ENCODE measurements around the gene CA14. TPM values are rescaled to one million over a fixed set of nuclear protein-coding genes. Genes with fewer than 3 reads are reported as not detected.
A peak's percentile ranks its signal among the peaks of the same experiment; 100 is the strongest.

CA14 gene
- total and polyA plus RNA-seq, 9 of the 15 experiments (the other 6 are each of a cell fraction or from before 2014, with no cell fraction given) = 0.13 to 0.57 (median 0.26) TPM; not detected in 1

DNA sequence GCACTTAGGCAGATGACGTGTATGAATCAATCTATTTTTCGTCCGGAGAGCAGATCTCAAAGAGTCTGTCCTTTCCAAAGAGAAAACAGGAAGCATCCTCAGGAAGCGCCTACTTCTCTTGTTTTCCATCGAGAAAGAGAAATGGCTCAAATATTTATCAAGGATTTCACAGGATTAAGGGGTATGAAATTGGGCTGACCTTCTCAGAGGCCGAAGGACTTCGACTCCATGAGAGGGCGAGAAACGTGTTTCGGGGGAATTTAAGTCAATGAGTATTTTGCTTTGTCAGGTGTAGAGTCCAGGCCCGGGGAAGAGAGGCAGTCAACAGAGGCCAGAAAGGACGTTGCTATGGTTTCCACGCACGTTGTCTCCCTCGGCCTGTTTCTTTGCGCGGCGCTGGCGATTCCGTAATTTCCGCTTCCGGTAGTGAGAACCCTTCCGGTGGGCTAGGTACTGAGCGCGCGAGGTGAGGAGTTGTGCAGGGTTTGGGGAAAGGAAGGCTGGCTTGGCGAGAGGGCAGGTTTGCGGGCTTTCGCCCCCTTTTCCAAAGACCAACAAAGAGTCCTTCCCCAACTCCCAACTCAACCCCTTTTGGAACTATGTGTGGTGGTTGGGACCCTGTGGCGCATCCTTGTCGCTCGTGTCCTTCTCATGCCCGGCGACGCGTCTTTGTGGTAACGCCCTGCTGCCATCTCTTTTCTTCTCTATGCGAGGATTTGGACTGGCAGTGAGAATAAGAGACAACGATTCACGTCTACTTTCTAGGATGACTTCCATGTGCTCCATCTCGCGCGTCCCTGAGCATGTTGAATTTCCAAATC is 36.1 kb downstream of the CA14 start, which contains the start of gene MRPS21 (continued):
- TF ChIP-seq HEY1 (CRISPR knock-in tag; IDR thresholded peaks at IDR 0.05; ENCODE audit: borderline replicate concordance) = no peak
- TF ChIP-seq FOXP1 (CRISPR knock-in tag; IDR thresholded peaks at IDR 0.05) = no peak
- TF ChIP-seq, protein P1, sequence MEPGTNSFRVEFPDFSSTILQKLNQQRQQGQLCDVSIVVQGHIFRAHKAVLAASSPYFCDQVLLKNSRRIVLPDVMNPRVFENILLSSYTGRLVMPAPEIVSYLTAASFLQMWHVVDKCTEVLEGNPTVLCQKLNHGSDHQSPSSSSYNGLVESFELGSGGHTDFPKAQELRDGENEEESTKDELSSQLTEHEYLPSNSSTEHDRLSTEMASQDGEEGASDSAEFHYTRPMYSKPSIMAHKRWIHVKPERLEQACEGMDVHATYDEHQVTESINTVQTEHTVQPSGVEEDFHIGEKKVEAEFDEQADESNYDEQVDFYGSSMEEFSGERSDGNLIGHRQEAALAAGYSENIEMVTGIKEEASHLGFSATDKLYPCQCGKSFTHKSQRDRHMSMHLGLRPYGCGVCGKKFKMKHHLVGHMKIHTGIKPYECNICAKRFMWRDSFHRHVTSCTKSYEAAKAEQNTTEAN (CRISPR knock-in tag; IDR thresholded peaks at IDR 0.05) = no peak
- TF ChIP-seq, protein P2, sequence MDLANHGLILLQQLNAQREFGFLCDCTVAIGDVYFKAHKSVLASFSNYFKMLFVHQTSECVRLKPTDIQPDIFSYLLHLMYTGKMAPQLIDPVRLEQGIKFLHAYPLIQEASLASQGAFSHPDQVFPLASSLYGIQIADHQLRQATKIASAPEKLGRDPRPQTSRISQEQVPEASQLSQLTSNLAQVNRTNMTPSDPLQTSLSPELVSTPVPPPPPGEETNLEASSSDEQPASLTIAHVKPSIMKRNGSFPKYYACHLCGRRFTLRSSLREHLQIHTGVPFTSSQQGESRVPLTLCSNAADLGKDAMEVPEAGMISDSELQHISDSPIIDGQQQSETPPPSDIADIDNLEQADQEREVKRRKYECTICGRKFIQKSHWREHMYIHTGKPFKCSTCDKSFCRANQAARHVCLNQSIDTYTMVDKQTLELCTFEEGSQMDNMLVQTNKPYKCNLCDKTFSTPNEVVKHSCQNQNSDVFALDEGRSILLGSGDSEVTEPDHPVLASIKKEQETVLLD (IDR thresholded peaks at IDR 0.05) = 0 out of 2 replicates have a peak, but pooled peaks have one; percentile 34
- TF ChIP-seq ZKSCAN3 (CRISPR knock-in tag; IDR thresholded peaks at IDR 0.05) = no peak
- TF ChIP-seq ATF3 (IDR thresholded peaks at IDR 0.05) = no peak
- TF ChIP-seq ATF3 (CRISPR knock-in tag; conservative IDR thresholded peaks at IDR 0.05) = peak; percentile 73; the same call in 1 of the 2 replicates
- TF ChIP-seq SOX6 (IDR thresholded peaks at IDR 0.05) = no peak
- no peak for TF ChIP-seq SMARCA5 (IDR thresholded peaks at IDR 0.05)
- TF ChIP-seq, protein P3, sequence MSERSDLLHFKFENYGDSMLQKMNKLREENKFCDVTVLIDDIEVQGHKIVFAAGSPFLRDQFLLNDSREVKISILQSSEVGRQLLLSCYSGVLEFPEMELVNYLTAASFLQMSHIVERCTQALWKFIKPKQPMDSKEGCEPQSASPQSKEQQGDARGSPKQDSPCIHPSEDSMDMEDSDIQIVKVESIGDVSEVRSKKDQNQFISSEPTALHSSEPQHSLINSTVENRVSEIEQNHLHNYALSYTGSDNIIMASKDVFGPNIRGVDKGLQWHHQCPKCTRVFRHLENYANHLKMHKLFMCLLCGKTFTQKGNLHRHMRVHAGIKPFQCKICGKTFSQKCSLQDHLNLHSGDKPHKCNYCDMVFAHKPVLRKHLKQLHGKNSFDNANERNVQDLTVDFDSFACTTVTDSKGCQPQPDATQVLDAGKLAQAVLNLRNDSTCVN (CRISPR knock-in tag; IDR thresholded peaks at IDR 0.05) = no peak
- no peak for TF ChIP-seq ZNF232 (CRISPR knock-in tag; IDR thresholded peaks at IDR 0.05)
- TF ChIP-seq SP2 (IDR thresholded peaks at IDR 0.05; ENCODE audit: extremely low read depth, low read depth, low read length, poor library complexity, severe bottlenecking) = no peak
- no peak for TF ChIP-seq CCNT2 (IDR thresholded peaks at IDR 0.05; ENCODE audit: borderline replicate concordance, extremely low read depth, insufficient read length, low read depth, low read length)
- peak; percentile 24 for TF ChIP-seq NEUROD1 (IDR thresholded peaks at IDR 0.05; ENCODE audit: borderline replicate concordance, low read depth, low read length, partially characterized antibody)
- no peak for TF ChIP-seq RBM25 (IDR thresholded peaks at IDR 0.05; ENCODE audit: low read depth, low read length, severe bottlenecking)
- no peak for TF ChIP-seq CBFB (CRISPR knock-in tag; IDR thresholded peaks at IDR 0.05)
- TF ChIP-seq CBX5 (IDR thresholded peaks at IDR 0.05; ENCODE audit: borderline replicate concordance, low read depth) = no peak
- TF ChIP-seq ZNF311 (CRISPR knock-in tag; IDR thresholded peaks at IDR 0.05) = no peak
- no peak for TF ChIP-seq SRSF1 (IDR thresholded peaks at IDR 0.05; ENCODE audit: low read depth, low read length)
- TF ChIP-seq CREBBP (IDR thresholded peaks at IDR 0.05; ENCODE audit: low read depth, low read length) = no peak
- no peak for TF ChIP-seq YBX1 (IDR thresholded peaks at IDR 0.05)
- TF ChIP-seq POLR2G (IDR thresholded peaks at IDR 0.05; ENCODE audit: low read depth, low read length) = peak; percentile 86
- TF ChIP-seq OTX1 (CRISPR knock-in tag; IDR thresholded peaks at IDR 0.05) = no peak
- TF ChIP-seq ZEB2 (IDR thresholded peaks at IDR 0.05) = no peak
- TF ChIP-seq ZKSCAN8 (CRISPR knock-in tag; IDR thresholded peaks at IDR 0.05) = no peak
- peak; percentile 93 for TF ChIP-seq PHF20 (IDR thresholded peaks at IDR 0.05; ENCODE audit: partially characterized antibody)

Data from K562 (cell line).